LoVo (cell line): ENCODE measurements around the gene ADK.
"Not testable (repeated sequence)": the region's sequence is repeated elsewhere in the genome, so short reads cannot be mapped to it uniquely, and the experiment has no call there.

Source experiments
- DNase-seq: peaks from one replicate; pipeline ENCODE4 v3.0.0-alpha.2; 2016; ENCODE audit warnings: low spot score

Gene ADK

DNA sequence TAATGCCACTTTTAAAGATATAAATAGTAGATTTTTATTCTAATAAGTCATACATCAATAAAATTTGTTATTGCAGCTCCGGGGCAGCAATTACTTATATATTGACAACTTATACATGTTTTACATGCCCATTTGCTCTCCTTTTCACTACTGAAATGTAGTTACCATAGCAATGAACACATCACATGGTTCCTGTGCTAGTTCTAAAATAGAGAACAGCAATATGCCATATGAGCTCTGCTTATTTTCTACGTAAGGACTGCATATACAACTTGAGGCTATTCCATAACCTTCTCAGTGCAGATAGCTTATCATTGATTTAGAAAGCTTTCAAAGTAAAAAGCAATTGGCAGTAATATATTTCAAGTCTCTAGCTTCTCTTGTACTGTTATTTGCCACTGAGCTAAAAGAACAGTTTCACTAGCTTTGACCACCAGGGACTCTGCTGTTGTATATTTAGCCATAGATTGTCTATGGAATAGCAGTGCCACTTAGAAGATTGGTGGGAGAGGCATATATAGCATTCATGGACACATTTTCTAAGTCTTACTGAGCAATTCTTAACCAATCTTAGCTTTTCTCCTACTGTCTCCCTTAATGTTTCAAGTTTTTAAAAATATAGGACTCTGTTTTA is 405.2 kb downstream of the ADK start:
- no peak for DNase-seq

- no peak for DNase-seq
Observed at GRCh38 chr10:74557098-74557497, 406.1 kb downstream of the ADK start.

DNA sequence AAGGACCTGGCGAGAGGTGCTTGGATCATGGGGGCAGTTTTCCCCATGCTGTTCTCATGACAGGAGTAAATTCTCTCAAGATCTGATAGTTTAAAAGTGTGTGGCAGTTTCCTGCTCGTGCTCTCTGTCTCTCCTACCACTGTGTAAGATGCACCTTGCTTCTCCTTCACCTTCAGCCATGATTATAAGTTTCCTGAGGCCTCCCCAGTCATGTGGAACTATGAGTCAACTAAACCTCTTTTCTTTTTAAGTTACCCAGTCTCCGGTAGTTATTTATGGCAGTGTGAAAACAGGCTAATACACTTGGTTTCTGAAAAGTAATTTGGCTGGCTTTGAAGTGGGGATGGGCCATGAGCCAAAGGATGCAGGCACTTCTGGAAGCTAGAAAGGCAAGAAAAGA is 407.4 kb downstream of the ADK start:
- no peak for DNase-seq

DNA sequence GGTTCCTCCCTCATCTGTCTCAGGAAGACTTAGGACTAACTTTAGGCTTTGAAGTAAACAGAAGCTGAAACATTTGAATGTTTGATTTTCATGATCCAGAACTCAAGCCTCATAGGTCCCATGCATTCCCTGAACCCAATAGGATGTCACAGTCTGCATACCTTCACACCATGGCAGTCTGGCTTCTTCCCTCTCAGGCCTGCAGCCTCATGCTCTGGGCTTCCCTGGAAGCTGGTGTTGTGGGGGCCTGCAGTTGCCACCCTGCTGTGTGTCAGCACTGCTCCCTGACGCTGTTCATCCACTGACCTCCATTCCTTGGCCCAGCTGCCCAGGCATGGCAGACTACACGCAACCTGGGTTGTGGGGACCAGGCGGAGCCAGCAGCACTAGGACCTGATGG is 407.9 kb downstream of the ADK start:
- DNase-seq, result no peak

GRCh38 chr10:74568896-74569295 is 417.9 kb downstream of the ADK start:
- not testable (repeated sequence) for DNase-seq

DNA sequence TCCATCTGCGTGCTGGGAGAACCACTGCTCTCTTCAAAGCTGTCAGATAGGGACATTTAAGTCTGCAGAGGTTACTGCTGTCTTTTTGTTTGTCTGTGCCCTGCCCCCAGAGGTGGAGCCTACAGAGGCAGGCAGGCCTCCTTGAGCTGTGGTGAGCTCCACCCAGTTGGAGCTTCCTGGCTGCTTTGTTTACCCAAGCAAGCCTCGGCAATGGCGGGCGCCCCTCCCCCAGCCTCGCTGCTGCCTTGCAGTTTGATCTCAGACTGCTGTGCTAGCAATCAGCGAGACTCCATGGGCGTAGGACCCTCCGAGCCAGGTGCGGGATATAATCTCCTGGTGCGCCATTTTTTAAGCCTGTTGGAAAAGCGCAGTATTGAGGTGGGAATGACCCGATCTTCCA is 422.5 kb downstream of the ADK start:
- DNase-seq, result not testable (repeated sequence)

DNA sequence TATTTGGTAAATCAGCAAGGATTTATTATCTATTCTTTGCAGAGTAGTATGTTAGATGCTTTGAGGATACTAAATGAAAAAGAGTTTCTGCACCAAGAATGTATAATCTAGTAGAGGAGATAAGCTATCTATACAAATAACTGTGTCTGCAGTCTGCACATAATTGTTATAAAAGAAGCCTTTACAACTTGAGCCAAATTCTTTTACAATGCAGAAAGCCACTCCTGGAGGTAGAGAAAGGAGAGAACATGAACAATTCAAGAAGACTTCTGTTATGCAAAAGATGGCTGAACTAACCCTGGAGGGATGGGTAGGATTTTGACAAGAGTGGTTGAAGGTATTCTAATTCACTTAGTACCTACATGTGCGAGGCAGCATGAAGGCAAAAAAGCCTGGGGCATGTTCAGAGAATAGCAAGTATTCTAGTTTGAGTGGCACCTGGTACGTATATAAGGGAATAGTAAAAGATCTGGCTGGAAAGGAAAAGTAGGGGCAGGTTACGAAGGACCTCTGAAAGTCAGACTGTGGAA is 424.2 kb downstream of the ADK start:
- no peak for DNase-seq

- DNase-seq, result no peak
Observed at GRCh38 chr10:74575912-74576311, 424.9 kb downstream of the ADK start.

- no peak for DNase-seq
Observed at GRCh38 chr10:74576586-74576985, 425.6 kb downstream of the ADK start.

- not testable (repeated sequence) for DNase-seq
Observed at GRCh38 chr10:74580438-74580837, 429.4 kb downstream of the ADK start.

- no peak for DNase-seq
Observed at GRCh38 chr10:74582566-74582965, 431.5 kb downstream of the ADK start.

- no peak for DNase-seq
Observed at GRCh38 chr10:74585231-74586087, 434.4 kb downstream of the ADK start.

GRCh38 chr10:74586088-74586585 is 435.1 kb downstream of the ADK start:
- DNase-seq, result no peak

- no peak for DNase-seq
Observed at GRCh38 chr10:74587109-74587854, 436.3 kb downstream of the ADK start.

DNA sequence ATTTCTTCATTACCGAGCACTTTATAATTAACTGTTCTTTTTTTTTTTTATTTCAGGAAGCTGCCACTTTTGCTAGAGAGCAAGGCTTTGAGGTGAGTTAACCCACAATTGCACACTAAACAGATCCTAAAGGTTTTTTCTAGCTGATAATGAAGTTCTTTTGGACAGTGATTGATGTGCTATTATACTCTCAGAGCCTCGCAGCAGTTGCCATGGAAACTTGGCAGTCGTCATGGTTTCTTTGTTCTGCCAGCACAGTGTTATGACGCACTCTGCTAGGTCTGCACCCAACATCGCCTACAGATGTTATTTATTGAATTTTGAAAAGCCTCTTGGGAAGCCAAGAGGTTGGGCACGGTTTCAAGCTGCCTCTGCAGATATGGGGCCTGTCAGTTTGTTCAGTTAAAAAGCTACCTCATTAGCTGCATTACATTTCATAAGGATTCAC is 438.2 kb downstream of the ADK start:
- no peak for DNase-seq

DNA sequence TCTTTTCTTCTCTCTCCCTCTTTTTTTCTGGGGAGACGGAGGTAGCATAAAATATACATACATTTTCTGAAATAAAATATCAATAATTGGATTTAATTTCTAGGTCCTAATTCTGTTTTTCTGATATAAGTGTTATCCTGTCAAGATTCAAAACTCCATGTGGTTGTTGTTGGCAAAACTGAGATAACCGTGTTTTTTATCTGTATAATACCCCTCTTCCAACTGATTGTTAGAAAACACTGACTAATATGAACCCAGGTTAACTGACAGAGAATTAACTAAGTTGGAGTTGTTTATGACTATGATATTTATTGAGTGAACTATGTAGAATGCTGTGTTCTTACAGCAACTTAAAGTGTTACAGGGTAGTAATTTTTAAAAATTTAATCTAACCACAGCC is 438.8 kb downstream of the ADK start:
- no peak for DNase-seq

DNA sequence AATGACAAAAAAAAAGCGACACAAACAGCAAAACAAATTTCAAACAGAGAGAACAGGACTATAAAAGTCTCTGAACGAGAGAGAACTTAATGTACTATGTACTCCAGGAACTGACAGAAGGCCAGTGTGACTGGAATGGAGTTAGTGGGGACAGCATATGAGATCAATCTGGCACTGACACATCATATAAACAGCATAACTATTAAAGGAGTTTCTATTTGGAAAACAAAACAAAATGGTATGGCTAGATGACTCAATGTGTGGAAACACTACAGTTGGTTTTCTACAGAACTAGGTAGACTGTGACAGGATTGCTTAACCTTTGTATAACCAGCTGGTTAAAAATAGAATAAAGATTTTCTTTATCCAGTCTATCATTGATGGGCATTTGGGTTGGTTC is 442.4 kb downstream of the ADK start:
- no peak for DNase-seq

- DNase-seq, result no peak
Observed at GRCh38 chr10:74596713-74597112, 445.7 kb downstream of the ADK start.

- no peak for DNase-seq
Observed at GRCh38 chr10:74598891-74599566, 448.0 kb downstream of the ADK start.

GRCh38 chr10:74599672-74600071 is 448.7 kb downstream of the ADK start:
- DNase-seq, result no peak

DNA sequence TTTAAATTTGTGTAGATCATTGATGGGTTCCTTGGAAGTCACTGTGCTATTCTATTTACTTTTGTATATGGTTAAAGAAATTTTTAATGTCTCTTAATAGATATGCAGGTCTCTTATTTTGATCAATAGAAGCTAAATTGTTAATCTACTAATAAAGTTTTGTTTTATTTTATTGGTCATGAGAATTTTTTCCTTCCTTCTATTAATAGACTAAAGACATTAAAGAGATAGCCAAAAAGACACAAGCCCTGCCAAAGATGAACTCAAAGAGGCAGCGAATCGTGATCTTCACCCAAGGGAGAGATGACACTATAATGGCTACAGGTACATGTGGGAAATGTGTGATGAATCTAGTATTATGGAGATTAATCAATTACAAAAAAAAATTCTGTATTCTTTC is 449.1 kb downstream of the ADK start:
- DNase-seq, result no peak

DNA sequence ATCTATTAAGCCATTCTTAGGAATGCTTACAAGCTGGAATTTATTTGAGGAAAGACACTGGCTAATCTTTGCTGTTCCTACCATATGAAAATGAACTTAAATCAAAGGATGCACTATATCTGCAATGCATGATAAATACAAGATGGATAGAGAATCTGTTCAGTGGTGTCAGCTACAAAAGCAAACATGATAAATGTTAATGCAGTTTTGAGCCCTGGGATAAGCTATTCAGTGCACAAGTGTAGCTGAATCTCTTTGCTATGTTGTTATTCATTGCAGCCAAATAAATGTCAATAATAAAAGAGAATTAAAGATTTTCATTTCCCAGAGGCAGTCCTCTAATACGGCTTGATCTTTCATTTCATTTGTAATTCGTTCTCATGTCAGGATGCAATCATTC is 451.6 kb downstream of the ADK start:
- no peak for DNase-seq
